Stimulated activated CD4-positive, alpha-beta T cell treated with anti-CD3 and anti-CD28 coated beads, Interleukin-1b, Interleukin-23, amount 100 ng/mL, for 48 hours (primary cell): ENCODE measurements around the gene ZNF224.
"Not testable (repeated sequence)": the region's sequence is repeated elsewhere in the genome, so short reads cannot be mapped to it uniquely, and the experiment has no call there.

Experiments used
- DNase-seq: peaks from one replicate; pipeline ENCODE4 v3.0.0-alpha.2; 2020

Gene ZNF224

GRCh38 chr19:44093931-44094765 is at the start of gene ZNF224:
Gene ZNF224, plus strand, starts transcription at chr19:44094361. Its CDS starts 3,513 bp downstream, at chr19:44097874.
- DNase-seq: peak; percentile 86

- DNase-seq: peak; percentile 16
These were observed 43.2 kb upstream of the ZNF224 start for GRCh38 chr19:44050740-44051649.

- DNase-seq: peak; percentile 54
These were observed 42.3 kb upstream of the ZNF224 start, which contains the start of gene ZNF223 for GRCh38 chr19:44051650-44052402. Gene ZNF223, plus strand, starts transcription at chr19:44052036. Its CDS starts 3,141 bp downstream, at chr19:44055177.

- DNase-seq: no peak
These were observed 38.3 kb upstream of the ZNF224 start for GRCh38 chr19:44055870-44056269.

GRCh38 chr19:44059229-44059628 is 34.9 kb upstream of the ZNF224 start:
- no peak for DNase-seq

GRCh38 chr19:44061038-44061437 is 33.1 kb upstream of the ZNF224 start:
- DNase-seq: no peak

- DNase-seq: no peak
These were observed 27.9 kb upstream of the ZNF224 start for GRCh38 chr19:44066305-44066704.

GRCh38 chr19:44069415-44069814 is 24.7 kb upstream of the ZNF224 start:
- DNase-seq: no peak

GRCh38 chr19:44071824-44072542 is 22.2 kb upstream of the ZNF224 start, which contains the start of gene ZNF284:
Gene ZNF284, plus strand, starts transcription at chr19:44072159. Its CDS starts 4,231 bp downstream, at chr19:44076390.
- DNase-seq: peak; percentile 82

- DNase-seq: no peak
These were observed 21.4 kb upstream of the ZNF224 start for GRCh38 chr19:44072543-44073401.

GRCh38 chr19:44076325-44076724 is 17.8 kb upstream of the ZNF224 start:
- no peak for DNase-seq

- no peak for DNase-seq
These were observed 2.1 kb upstream of the ZNF224 start for GRCh38 chr19:44092108-44092507.

- no peak for DNase-seq
These were observed 13.6 kb downstream of the ZNF224 start for GRCh38 chr19:44107751-44108150.

- DNase-seq: no peak
These were observed 15.3 kb downstream of the ZNF224 start for GRCh38 chr19:44109458-44109857.

GRCh38 chr19:44111910-44112463 is 17.8 kb downstream of the ZNF224 start:
- DNase-seq: peak; percentile 22

- DNase-seq: no peak
These were observed 18.6 kb downstream of the ZNF224 start for GRCh38 chr19:44112802-44113137.

- peak; percentile 89 for DNase-seq
These were observed 19.1 kb downstream of the ZNF224 start, which contains the start of gene ZNF225 for GRCh38 chr19:44113138-44113783. Gene ZNF225, plus strand, starts transcription at chr19:44113399. Its CDS starts 2,429 bp downstream, at chr19:44115828.

GRCh38 chr19:44113784-44114390 is 19.7 kb downstream of the ZNF224 start:
- DNase-seq: no peak

GRCh38 chr19:44121162-44121561 is 27.0 kb downstream of the ZNF224 start:
- DNase-seq: not testable (repeated sequence)

- no peak for DNase-seq
These were observed 37.8 kb downstream of the ZNF224 start for GRCh38 chr19:44131955-44132354.
